Upper lobe of right lung (tissue), 1 donor: ENCODE measurements around the gene PNMA1. TPM values are rescaled to one million over a fixed set of nuclear protein-coding genes. Genes with fewer than 3 reads are reported as not detected.
A peak's percentile ranks its signal among the peaks of the same experiment; 100 is the strongest.

Source experiments
- ATAC-seq: fragments of 200-7000 bp; cut with Tn5 transposase; one replicate; pipeline ENCODE4 v1.9.1; 2020; ENCODE audit warnings: mild to moderate bottlenecking, moderate library complexity
- DNase-seq: peaks from one replicate; pipeline ENCODE4 v3.0.0-alpha.2; 2020
- H3K27ac ChIP-seq: fragments of 200-600 bp; one replicate; pipeline ENCODE4 v1.8.0; 2022
- H3K27me3 ChIP-seq: fragments of 200-600 bp; one replicate; pipeline ENCODE4 v1.8.0; 2022; ENCODE audit warnings: mild to moderate bottlenecking
- H3K36me3 ChIP-seq: fragments of 200-600 bp; one replicate; pipeline ENCODE4 v1.8.0; 2022
- H3K4me1 ChIP-seq: fragments of 200-600 bp; one replicate; pipeline ENCODE4 v1.8.0; 2022
- H3K4me3 ChIP-seq: fragments of 200-600 bp; one replicate; pipeline ENCODE4 v1.8.0; 2022; ENCODE audit warnings: mild to moderate bottlenecking
- H3K9me3 ChIP-seq: fragments of 200-600 bp; one replicate; pipeline ENCODE4 v1.8.0; 2022
- intact Hi-C: fragments of 100-400 bp; cut with DNase I; formaldehyde crosslinking; loops from one replicate; pipeline ENCODE4 v1.11.0; 2022
- total RNA-seq: library from RNA; stranded (reverse); fragmentation: NEBNext Ultra II Directional; extraction: Animal tissue kit (Norgen Biotek cat#: 25700); gene quantifications from one replicate; pipeline ENCODE4 v1.2.1, GENCODE V29; 2021
- TF ChIP-seq, protein P1 (sequence below): fragments of 200-600 bp; IDR thresholded peaks from one replicate; pipeline ENCODE4 v1.8.0; 2022; ENCODE audit warnings: antibody characterized with exemption
- donor health status: DM: no; HTN: yes; CAD: no; lungs with severe emphysema.

Gene PNMA1
- total RNA-seq, 1 donor from 2014 or later, result 22.0 TPM

DNA sequence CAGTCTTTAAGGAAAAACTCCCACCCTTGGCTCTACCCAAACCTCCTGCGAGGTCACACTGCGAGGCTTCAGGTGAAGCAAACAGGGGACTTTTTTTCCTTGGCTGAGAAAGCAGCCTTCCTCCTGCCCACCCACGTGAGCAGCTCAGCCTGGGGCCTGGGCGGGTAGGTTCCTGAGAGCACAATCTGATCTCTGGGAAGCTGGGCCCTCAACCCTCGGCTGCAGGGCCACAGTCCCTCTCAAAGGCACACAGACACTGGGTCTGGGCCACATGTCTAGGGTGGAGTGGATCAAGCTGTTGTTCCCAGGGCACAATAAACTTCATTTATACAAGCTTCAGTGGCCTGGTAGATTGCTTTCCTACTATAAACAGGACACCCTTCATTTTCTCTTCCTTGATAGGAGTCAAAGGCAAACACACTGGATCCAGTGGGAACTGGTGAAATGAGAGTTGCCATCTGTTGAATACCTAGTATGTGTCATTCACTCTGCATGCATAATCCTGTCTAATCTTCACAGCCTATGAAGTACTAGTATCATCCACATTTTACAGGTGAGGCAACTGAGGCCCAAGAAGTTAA lies 41.3 kb upstream of the PNMA1 start:
- Histone ChIP-seq H3K27ac (peak overlapping the region; percentile 98), H3K27me3 (no peaks in the 10 kb centered on the region), H3K36me3 (no peaks in the 10 kb centered on the region), H3K9me3 (no peaks in the 10 kb centered on the region), H3K4me1 (peaks cover 83% of the 10 kb centered on the region), H3K4me3 (peak overlapping the region; percentile 23)
- ATAC-seq (no peak), DNase-seq (peak; percentile 78)
- TF ChIP-seq, protein P1, sequence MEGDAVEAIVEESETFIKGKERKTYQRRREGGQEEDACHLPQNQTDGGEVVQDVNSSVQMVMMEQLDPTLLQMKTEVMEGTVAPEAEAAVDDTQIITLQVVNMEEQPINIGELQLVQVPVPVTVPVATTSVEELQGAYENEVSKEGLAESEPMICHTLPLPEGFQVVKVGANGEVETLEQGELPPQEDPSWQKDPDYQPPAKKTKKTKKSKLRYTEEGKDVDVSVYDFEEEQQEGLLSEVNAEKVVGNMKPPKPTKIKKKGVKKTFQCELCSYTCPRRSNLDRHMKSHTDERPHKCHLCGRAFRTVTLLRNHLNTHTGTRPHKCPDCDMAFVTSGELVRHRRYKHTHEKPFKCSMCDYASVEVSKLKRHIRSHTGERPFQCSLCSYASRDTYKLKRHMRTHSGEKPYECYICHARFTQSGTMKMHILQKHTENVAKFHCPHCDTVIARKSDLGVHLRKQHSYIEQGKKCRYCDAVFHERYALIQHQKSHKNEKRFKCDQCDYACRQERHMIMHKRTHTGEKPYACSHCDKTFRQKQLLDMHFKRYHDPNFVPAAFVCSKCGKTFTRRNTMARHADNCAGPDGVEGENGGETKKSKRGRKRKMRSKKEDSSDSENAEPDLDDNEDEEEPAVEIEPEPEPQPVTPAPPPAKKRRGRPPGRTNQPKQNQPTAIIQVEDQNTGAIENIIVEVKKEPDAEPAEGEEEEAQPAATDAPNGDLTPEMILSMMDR, result no peak
- intact Hi-C loops, result no loop called here

DNA sequence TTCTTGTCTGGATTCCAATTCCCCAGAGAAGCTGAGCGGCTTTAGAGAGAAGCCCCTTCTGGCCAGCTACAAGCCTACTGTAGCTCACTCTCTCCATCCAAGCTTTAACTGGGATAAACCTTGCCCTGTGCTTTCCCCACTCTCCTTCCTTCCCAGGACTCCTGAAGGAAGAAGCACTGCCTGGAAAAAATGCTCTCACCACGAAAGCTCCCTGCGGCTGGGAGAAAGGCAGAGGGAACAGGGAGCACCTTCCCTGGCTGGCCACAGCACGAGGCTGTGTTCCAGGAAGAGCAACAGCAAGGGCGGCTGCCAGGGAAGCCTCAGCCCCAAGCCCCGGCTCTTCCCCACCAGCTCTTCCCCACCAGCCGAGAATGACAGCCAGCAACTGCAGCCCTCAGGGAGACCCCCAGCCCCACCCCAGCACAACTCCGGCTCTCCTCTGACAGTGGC lies 40.8 kb upstream of the PNMA1 start:
- H3K36me3 ChIP-seq, result no peaks in the 10 kb centered on the region

DNA sequence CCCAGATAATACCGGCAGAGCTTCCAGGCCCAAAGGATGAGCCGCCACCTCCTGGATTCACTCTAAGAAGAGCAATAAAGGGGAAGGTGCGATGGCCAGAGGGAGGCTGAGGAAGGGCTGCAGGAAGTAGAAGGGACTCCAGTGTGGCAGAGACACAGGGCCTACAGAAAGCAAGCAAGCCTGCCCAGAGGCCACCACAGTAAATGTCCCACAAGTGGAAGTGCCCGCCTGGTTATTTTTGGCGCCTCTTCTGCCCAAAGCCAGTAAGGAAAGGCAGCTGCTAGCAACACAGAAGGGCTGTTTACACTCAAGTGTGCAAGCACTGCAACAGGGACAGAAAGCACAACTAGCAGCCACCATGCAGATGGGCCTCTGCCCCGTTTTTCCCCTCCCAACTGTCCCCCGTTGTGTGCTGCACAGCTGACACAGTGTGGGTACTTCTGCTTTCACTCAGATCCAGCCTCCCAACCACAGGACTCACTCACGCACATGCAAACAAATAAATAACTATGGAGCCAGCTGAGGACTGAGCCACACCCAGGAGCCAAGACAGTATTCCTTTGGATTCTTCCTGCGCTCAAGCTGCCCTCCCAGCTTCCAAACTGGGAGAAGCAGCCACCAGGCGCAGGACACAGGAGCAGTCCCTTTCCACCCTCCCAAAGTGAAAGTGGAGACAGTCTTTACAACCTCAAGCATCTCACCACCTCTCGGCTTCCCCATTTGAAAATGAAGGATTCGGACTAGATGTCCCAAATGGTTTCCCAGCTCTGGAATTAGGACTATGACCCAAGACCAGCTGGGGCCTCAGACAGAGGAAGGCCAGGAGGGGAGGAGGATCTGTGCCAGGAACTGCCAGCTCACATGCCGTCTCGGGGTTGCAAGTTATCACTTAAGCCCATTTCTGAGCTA lies 40.0 kb upstream of the PNMA1 start:
- peak overlapping the region; percentile 23 for H3K4me3 ChIP-seq
- ATAC-seq (peak; percentile 47), DNase-seq (no peak)
- H3K9me3 ChIP-seq, result no peaks in the 10 kb centered on the region
- H3K4me1 ChIP-seq, result peaks cover 95% of the 10 kb centered on the region
- H3K27ac ChIP-seq, result peak overlapping the region; percentile 98
- no peaks in the 10 kb centered on the region for H3K36me3 ChIP-seq
- TF ChIP-seq, protein P1, result no peak
- intact Hi-C loops, result no loop called here
- no peaks in the 10 kb centered on the region for H3K27me3 ChIP-seq

More for the DNA sequence above, 40.8 kb upstream of the PNMA1 start:
- Histone ChIP-seq H3K4me1 (peaks cover 87% of the 10 kb centered on the region), H3K27ac (peak overlapping the region; percentile 98), H3K4me3 (peak overlapping the region; percentile 23), H3K9me3 (no peaks in the 10 kb centered on the region), H3K27me3 (no peaks in the 10 kb centered on the region)
- intact Hi-C loops, result no loop called here
- no peak for DNase-seq
- ATAC-seq, result no peak
- TF ChIP-seq, protein P1, result no peak

DNA sequence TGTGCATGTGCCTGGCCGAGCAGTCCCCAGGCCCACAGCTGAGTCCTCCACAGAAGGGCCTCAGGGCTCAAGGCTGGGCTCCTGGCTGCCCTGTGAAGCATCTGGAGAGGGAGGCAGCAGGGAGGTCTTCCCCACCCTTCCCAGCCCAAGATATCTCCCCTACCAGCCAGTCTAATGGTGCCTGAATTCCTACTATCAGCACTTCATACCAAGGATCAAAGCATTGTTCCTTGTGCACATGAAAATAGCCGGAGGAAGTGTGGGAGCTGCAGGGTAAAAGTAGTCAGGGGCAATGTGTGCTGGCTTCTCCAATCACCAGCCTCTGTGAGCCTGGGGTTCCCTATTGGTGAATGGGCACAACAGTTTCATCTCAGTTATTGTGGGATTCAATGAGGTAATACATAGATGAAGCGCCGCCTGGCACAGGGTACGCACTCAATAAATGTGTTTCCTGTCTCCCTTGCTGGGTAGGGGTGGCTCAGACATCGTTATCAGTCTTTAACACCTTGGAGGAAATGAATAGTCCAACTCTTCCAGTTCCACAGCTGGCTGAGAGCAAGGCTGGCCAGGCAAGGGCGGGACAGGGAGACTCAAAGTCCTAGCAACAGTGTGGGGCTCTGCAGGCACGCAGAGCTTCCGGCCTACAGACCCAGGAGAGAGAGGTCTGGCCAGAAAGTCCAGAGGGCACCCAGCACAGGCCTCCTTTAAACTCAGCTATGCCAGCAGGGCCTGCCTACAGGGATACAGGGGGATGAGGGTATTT lies 39.1 kb upstream of the PNMA1 start:
- H3K9me3 ChIP-seq, result no peaks in the 10 kb centered on the region
- TF ChIP-seq, protein P1, result no peak
- no peaks in the 10 kb centered on the region for H3K27me3 ChIP-seq
- H3K4me3 ChIP-seq, result no peak overlapping the region
- H3K27ac ChIP-seq, result peak overlapping the region; percentile 98
- intact Hi-C loops, result no loop called here
- DNase-seq (peak; percentile 76), ATAC-seq (peak; percentile 45)
- H3K36me3 ChIP-seq, result no peaks in the 10 kb centered on the region
- peaks cover 97% of the 10 kb centered on the region for H3K4me1 ChIP-seq

DNA sequence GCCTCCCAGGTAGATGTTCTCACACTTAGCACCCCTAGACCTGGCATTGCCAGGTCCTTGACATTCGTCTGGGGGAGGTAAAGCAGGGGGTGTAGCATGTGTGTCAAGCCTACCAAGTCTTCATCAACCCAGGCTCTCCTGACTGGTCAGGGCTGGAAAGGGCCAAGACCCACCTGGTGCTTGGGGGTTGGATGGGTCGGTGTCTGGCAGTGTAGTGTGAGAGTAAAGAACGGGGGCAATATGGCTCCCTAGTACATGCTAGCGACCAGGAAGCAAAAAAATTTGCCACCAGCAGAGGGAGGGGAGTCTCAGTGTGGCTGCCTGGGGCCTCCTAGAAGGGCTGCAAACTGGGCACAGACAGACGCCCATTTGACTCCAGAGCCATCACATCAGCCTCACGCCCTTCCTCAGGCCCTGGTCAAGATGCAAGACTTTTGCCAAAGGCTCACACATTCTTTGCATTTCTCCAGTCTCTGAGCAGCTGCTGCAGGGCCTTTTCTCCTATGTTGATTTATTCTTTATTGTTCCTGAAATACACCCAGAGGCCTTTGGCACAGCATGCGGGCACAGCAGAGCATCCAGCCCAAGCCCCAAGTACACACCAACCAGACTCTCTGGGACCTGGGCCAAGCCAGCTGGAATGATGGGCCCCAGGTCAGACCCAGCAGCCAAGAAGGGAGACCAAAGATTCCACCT lies 38.3 kb upstream of the PNMA1 start:
- DNase-seq (peak; percentile 72), ATAC-seq (peak; percentile 22)
- Histone ChIP-seq H3K9me3 (no peaks in the 10 kb centered on the region), H3K4me3 (no peak overlapping the region), H3K36me3 (no peaks in the 10 kb centered on the region), H3K27me3 (no peaks in the 10 kb centered on the region), H3K27ac (peak overlapping the region; percentile 98), H3K4me1 (peaks cover 98% of the 10 kb centered on the region)
- TF ChIP-seq, protein P1, result peak; percentile 33
- intact Hi-C loops, result no loop called here
